SK-N-SH (cell line): Measurements from ENCODE around the gene TCTN1. TPM values are rescaled to one million over a fixed set of nuclear protein-coding genes. Genes with fewer than 3 reads are reported as not detected.

Experiments used
- CTCF ChIA-PET: fragments of 300-600, 350-600 bp; formaldehyde crosslinking; extraction: SDS; loops from one replicate; lab custom pipeline; 2021; lab: Yijun Ruan, JAX
- POLR2A ChIA-PET: fragments of 350-600 bp; sonication (Branson Sonifier 250); formaldehyde crosslinking; extraction: SDS; loops from one replicate; lab custom pipeline; 2020; ENCODE audit warnings: antibody characterized with exemption, inconsistent platforms; lab: Yijun Ruan, JAX
- DNase-seq: peaks from one replicate; pipeline ENCODE4 v3.0.0; 2012
- H2AFZ ChIP-seq: fragments of 200-600 bp; sonication (generic); 2 replicates; pipeline ENCODE4 v1.8.1; 2016; ENCODE audit warnings: antibody characterized with exemption, mild to moderate bottlenecking, low read depth
- H3F3A ChIP-seq: fragments of 200-600 bp; sonication (generic); replicated peaks from 2 replicates; pipeline ENCODE3; 2016; ENCODE audit warnings: antibody characterized with exemption, mild to moderate bottlenecking; ENCODE audit not compliant: insufficient read depth
- H3K27ac ChIP-seq, 2 experiments: fragments of 200-500 bp in 1 of 2; fragments of 200-600 bp in 1 of 2; sonication (Bioruptor generic) in 1 of 2; sonication (generic), shearing (Covaris generic) in 1 of 2; 2 replicates each; pipeline versions ENCODE4 v1.5.1 to v1.6.1; 2014 to 2016; ENCODE audit warnings: low read depth in 2 of 2, inconsistent platforms in 1 of 2, low read length in 1 of 2, mild to moderate bottlenecking in 1 of 2, mixed read lengths in 1 of 2
- H3K27me3 ChIP-seq: fragments of 200-600 bp; sonication (generic), shearing (Covaris generic); 2 replicates; pipeline ENCODE4 v1.6.1; 2016; ENCODE audit warnings: mixed run types; ENCODE audit not compliant: insufficient read depth
- H3K36me3 ChIP-seq, 2 experiments: fragments of 200-500 bp in 1 of 2; fragments of 200-600 bp in 1 of 2; sonication (Bioruptor generic) in 1 of 2; sonication (generic) in 1 of 2; replicated peaks in 1 of 2; 2 replicates each; pipeline versions ENCODE3 to v1.5.1; 2014 to 2016; ENCODE audit warnings: low read length in 1 of 2, mild to moderate bottlenecking in 1 of 2; ENCODE audit not compliant: insufficient read depth in 2 of 2, control insufficient read depth in 1 of 2
- H3K4me1 ChIP-seq, 2 experiments: fragments of 200-500 bp in 1 of 2; fragments of 200-600 bp in 1 of 2; sonication (Bioruptor generic) in 1 of 2; sonication (generic), shearing (Covaris generic) in 1 of 2; 2 replicates each; pipeline versions ENCODE4 v1.5.1 to v1.6.1; 2014 to 2016; ENCODE audit warnings: low read depth in 1 of 2, low read length in 1 of 2, mixed run types in 1 of 2; ENCODE audit not compliant: insufficient read depth in 2 of 2, control insufficient read depth in 1 of 2
- H3K4me2 ChIP-seq: fragments of 200-600 bp; sonication (generic), shearing (Covaris generic); 2 replicates; pipeline ENCODE4 v1.6.1; 2017; ENCODE audit warnings: mixed run types
- H3K4me3 ChIP-seq, 2 experiments: fragments of 200-500 bp in 1 of 2; fragments of 200-600 bp in 1 of 2; sonication (Bioruptor generic) in 1 of 2; sonication (generic), shearing (Covaris generic) in 1 of 2; 2 replicates each; pipeline versions ENCODE4 v1.5.1 to v1.8.1; 2014 to 2016; ENCODE audit warnings: low read depth in 2 of 2, inconsistent platforms in 1 of 2, low read length in 1 of 2, mild to moderate bottlenecking in 1 of 2, mixed read lengths in 1 of 2, moderate library complexity in 1 of 2
- H3K79me2 ChIP-seq: fragments of 200-600 bp; sonication (generic); 2 replicates; pipeline ENCODE4 v1.8.1; 2017; ENCODE audit warnings: mild to moderate bottlenecking; ENCODE audit not compliant: insufficient read depth
- H3K9ac ChIP-seq: fragments of 200-600 bp; sonication (generic); 2 replicates; pipeline ENCODE4 v1.6.1; 2017; ENCODE audit warnings: mixed run types
- H3K9me2 ChIP-seq: fragments of 200-600 bp; sonication (generic); 2 replicates; pipeline ENCODE4 v1.6.1; 2017; ENCODE audit warnings: mixed run types
- H3K9me3 ChIP-seq: fragments of 200-600 bp; sonication (generic); 2 replicates; pipeline ENCODE4 v1.6.1; 2017; ENCODE audit warnings: mixed run types, mild to moderate bottlenecking, moderate library complexity
- H4K20me1 ChIP-seq: fragments of 200-600 bp; sonication (generic); 2 replicates; pipeline ENCODE4 v1.6.1; 2017; ENCODE audit warnings: mild to moderate bottlenecking, mixed run types; ENCODE audit not compliant: insufficient read depth
- CHD2 ChIP-seq: fragments of 150-350 bp; IDR thresholded peaks from 2 replicates; pipeline ENCODE4 v1.6.1; 2018; ENCODE audit warnings: low read length; ENCODE audit not compliant: partially characterized antibody
- CTCF ChIP-seq: fragments of 200-600 bp; sonication (generic); IDR thresholded peaks from 2 replicates; pipeline ENCODE4 v1.6.1; 2017; ENCODE audit warnings: antibody characterized with exemption, mild to moderate bottlenecking, moderate library complexity
- EP300 ChIP-seq, 2 experiments: IDR thresholded peaks; 2 replicates each; pipeline versions ENCODE4 v1.4.0 to v1.6.1; 2012; ENCODE audit warnings: borderline replicate concordance in 1 of 2, low read depth in 1 of 2, low read length in 1 of 2
- FOSL2 ChIP-seq: IDR thresholded peaks from 2 replicates; pipeline ENCODE4 v1.4.0; 2012; ENCODE audit warnings: low read depth, mild to moderate bottlenecking, moderate library complexity, borderline replicate concordance
- FOXJ3 ChIP-seq: sonication (generic); formaldehyde crosslinking; IDR thresholded peaks from 2 replicates; pipeline ENCODE4 v1.5.1; 2020; ENCODE audit warnings: mild to moderate bottlenecking, missing genetic modification reagents
- GATA2 ChIP-seq: sonication (generic); formaldehyde crosslinking; IDR thresholded peaks from 2 replicates; pipeline ENCODE4 v1.5.0; 2020; ENCODE audit warnings: mild to moderate bottlenecking, missing genetic modification reagents
- JUND ChIP-seq: IDR thresholded peaks from 2 replicates; pipeline ENCODE4 v1.4.0; 2012
- MEF2A ChIP-seq: IDR thresholded peaks from 2 replicates; pipeline ENCODE4 v1.4.0; 2012; ENCODE audit warnings: low read depth, borderline replicate concordance
- MXI1 ChIP-seq: IDR thresholded peaks from 2 replicates; pipeline ENCODE4 v1.6.1; 2012; ENCODE audit warnings: mild to moderate bottlenecking, low read depth, low read length, improper control_type of control experiment
- NRF1 ChIP-seq: IDR thresholded peaks from 2 replicates; pipeline ENCODE4 v1.6.1; 2012; ENCODE audit warnings: low read depth, mild to moderate bottlenecking, low read length
- POLR2AphosphoS5 ChIP-seq: IDR thresholded peaks from 2 replicates; pipeline ENCODE4 v1.6.1; 2012; ENCODE audit warnings: low read depth, low read length
- RCOR1 ChIP-seq: fragments of 150-350 bp; IDR thresholded peaks from 2 replicates; pipeline ENCODE4 v1.6.1; 2017; ENCODE audit warnings: antibody characterized with exemption, low read length
- REST ChIP-seq: IDR thresholded peaks from 2 replicates; pipeline ENCODE4 v1.6.1; 2012; ENCODE audit warnings: mild to moderate bottlenecking, low read depth, low read length, moderate library complexity
- RFX5 ChIP-seq: IDR thresholded peaks from 2 replicates; pipeline ENCODE4 v1.6.1; 2012; ENCODE audit warnings: mild to moderate bottlenecking, improper control_type of control experiment, low read length
- SIN3A ChIP-seq: IDR thresholded peaks from 2 replicates; pipeline ENCODE4 v1.6.1; 2012; ENCODE audit warnings: low read depth, mild to moderate bottlenecking, low read length, moderate library complexity, borderline replicate concordance
- SMC3 ChIP-seq: IDR thresholded peaks from 2 replicates; pipeline ENCODE4 v1.6.1; 2012; ENCODE audit warnings: low read depth, low read length, improper control_type of control experiment
- TAF1 ChIP-seq: IDR thresholded peaks from 2 replicates; pipeline ENCODE4 v1.6.1; 2012; ENCODE audit warnings: low read depth, mild to moderate bottlenecking, low read length, moderate library complexity, borderline replicate concordance
- TCF12 ChIP-seq: IDR thresholded peaks from 2 replicates; pipeline ENCODE4 v1.4.0; 2012
- WGBS: methylation state at CpG from one replicate; pipeline ENCODE4 v1.1.6; 2017; ENCODE audit warnings: low lambda C conversion rate; 5-methylcytosine and 5-hydroxymethylcytosine counted together
- polyA plus RNA-seq, 3 experiments: library from polyadenylated mRNA; depleted of rRNA; stranded (reverse); fragments of >200 nt; gene quantifications; 2 replicates each; pipeline ENCODE4 v1.2.3, GENCODE V29; 2012
- TF ChIP-seq, protein P1 (sequence below): fragments of 150-350 bp; IDR thresholded peaks from 2 replicates; pipeline ENCODE4 v1.6.1; 2016; ENCODE audit warnings: mild to moderate bottlenecking, low read depth, low read length

Gene TCTN1
- polyA plus RNA-seq, 1 of the 3 experiments (the other 2 are of a cell fraction), result 40.2 TPM

DNA sequence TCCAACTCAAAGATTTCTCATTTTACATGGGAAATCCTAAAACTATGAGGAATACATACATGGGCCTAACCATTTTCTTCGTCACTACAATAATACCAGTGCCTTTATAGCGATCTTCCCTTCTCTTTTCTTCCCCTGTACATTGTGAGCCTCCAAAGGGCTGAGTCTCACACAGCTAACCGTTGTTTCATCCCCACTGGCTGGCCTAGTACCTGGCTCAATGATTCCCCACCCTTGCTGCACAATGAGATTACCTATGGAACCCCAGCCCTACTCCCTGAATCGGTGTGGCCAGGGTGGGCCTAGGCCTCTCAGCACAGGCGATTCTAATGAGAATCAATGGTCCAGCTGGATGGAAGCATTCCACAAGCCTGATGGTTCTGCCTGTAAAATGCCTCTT, 46.9 kb upstream of the TCTN1 start:
- peaks cover 32% of the 10 kb centered on the region for H4K20me1 ChIP-seq
- DNase-seq, result no peak
- H3K36me3 ChIP-seq, result peaks cover 0 to 4% of the 10 kb centered on the region in 2 experiments
- H2AFZ ChIP-seq, result no peak overlapping the region
- H3K4me3 ChIP-seq, result no peak overlapping the region
- peaks cover 82% of the 10 kb centered on the region for H3K79me2 ChIP-seq
- POLR2A ChIA-PET, result no interaction called here
- peaks cover 6% of the 10 kb centered on the region; the same call in 1 of the 2 replicates for H3K9me3 ChIP-seq
- no peaks in the 10 kb centered on the region for H3K27me3 ChIP-seq
- CTCF ChIA-PET, result interaction anchor here (1.2 to 2.9 kb wide), 5 partner anchors 13 to 327 kb away, joined by 3 to 12 read pairs (median 5); no protein-coding TSS in a partner anchor
- H3F3A ChIP-seq, result peaks cover 23% of the 10 kb centered on the region
- 94% methylated on average over 5 of the region's 5 CpGs for WGBS
- no peak overlapping the region for H3K4me2 ChIP-seq
- H3K27ac ChIP-seq, result no peak overlapping the region
- H3K9me2 ChIP-seq, result no peaks in the 10 kb centered on the region
- TF ChIP-seq TCF12 (no peak), RCOR1 (no peak), MXI1 (no peak), SMC3 (no peak), NRF1 (no peak), POLR2AphosphoS5 (no peak), TAF1 (no peak), SIN3A (no peak), CHD2 (no peak), MEF2A (no peak), FOXJ3 (CRISPR knock-in tag) (no peak), CTCF (no peak), GATA2 (CRISPR knock-in tag) (no peak), EP300 (IDR thresholded peaks at IDR 0.05; ENCODE audit: borderline replicate concordance in 1 of 2, low read depth in 1 of 2, low read length in 1 of 2) (no peak), RFX5 (no peak)
- H3K9ac ChIP-seq, result no peak overlapping the region
- H3K4me1 ChIP-seq, result peaks cover 3 to 20% of the 10 kb centered on the region in 2 experiments; a peak in 2 of 4 replicates

- CTCF ChIA-PET, result no interaction called here
- H3K79me2 ChIP-seq, result peaks cover 82% of the 10 kb centered on the region
Measured at GRCh38 chr12:110568752-110569151, 45.2 kb upstream of the TCTN1 start.

More at GRCh38 chr12:110568752-110569151, 45.2 kb upstream of the TCTN1 start:
- peaks cover 14% of the 10 kb centered on the region for H3F3A ChIP-seq
- TF ChIP-seq JUND (no peak), REST (no peak), FOSL2 (no peak), CHD2 (no peak)
- TF ChIP-seq, protein P1, sequence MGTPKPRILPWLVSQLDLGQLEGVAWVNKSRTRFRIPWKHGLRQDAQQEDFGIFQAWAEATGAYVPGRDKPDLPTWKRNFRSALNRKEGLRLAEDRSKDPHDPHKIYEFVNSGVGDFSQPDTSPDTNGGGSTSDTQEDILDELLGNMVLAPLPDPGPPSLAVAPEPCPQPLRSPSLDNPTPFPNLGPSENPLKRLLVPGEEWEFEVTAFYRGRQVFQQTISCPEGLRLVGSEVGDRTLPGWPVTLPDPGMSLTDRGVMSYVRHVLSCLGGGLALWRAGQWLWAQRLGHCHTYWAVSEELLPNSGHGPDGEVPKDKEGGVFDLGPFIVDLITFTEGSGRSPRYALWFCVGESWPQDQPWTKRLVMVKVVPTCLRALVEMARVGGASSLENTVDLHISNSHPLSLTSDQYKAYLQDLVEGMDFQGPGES, result no peak
- TF ChIP-seq, all 33 proteins: peak for 0
- Histone ChIP-seq H3K4me2 (no peak overlapping the region), H3K9ac (no peak overlapping the region), H3K36me3 (peaks cover 0 to 4% of the 10 kb centered on the region in 2 experiments), H3K4me3 (no peak overlapping the region), H3K27me3 (no peaks in the 10 kb centered on the region), H4K20me1 (peaks cover 29% of the 10 kb centered on the region), H2AFZ (no peak overlapping the region), H3K4me1 (peaks cover 3 to 11% of the 10 kb centered on the region in 2 experiments; a peak in 2 of 4 replicates), H3K9me3 (peaks cover 11% of the 10 kb centered on the region; the same call in 1 of the 2 replicates), H3K9me2 (no peaks in the 10 kb centered on the region), H3K27ac (no peak overlapping the region)
- no peak for DNase-seq
- POLR2A ChIA-PET, result no interaction called here
- 94% methylated on average over 4 of the region's 6 CpGs for WGBS
